ENCODE data around the gene EIF3A.
"Not testable (repeated sequence)": the region's sequence is repeated elsewhere in the genome, so short reads cannot be mapped to it uniquely, and the experiment has no call there.

EIF3A gene

GRCh38 chr10:119049777-119050176, 30.8 kb downstream of the EIF3A start:
- DNase-seq, result no peak

- DNase-seq, result no peak
Observed at GRCh38 chr10:119049361-119049760, 31.3 kb downstream of the EIF3A start.

DNA sequence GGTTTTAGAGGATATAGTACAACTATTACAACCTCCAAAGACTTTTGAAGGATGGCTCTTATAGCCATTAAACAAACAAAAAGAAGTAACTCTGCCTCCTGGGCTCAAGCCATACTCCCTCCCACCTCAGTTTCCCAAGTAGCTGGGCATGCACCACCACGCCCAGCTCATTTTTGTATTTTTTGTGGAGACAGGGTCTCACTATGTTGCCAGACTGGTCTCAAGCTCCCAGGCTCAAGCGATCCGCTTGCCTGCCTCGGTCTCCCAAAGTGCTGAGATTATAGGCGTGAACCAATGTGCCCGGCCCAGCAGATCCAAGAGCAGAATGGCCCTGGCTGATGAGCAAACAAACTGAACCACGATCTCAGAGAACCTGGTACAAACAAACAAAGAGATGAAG, 35.1 kb downstream of the EIF3A start:
- no peak for DNase-seq

DNA sequence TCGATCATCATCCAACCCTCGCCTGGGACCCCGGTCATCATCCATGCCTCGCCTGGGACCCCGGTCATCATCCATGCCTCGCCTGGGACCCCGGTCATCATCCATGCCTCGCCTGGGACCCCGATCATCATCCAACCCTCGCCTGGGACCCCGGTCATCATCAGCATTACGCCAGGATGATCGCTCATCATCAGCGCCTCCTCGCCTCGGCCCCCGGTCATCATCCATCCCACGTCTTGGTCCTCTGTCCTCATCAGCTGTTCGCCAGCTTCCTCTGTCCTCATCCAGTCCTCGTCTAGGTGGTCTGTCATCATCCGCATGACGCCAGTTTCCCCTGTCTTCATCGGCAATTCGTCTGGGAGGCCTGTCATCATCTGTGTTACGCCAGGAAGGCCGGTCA, 38.4 kb downstream of the EIF3A start:
- no peak for DNase-seq

GRCh38 chr10:119041326-119041725, 39.3 kb downstream of the EIF3A start:
- no peak for DNase-seq

DNA sequence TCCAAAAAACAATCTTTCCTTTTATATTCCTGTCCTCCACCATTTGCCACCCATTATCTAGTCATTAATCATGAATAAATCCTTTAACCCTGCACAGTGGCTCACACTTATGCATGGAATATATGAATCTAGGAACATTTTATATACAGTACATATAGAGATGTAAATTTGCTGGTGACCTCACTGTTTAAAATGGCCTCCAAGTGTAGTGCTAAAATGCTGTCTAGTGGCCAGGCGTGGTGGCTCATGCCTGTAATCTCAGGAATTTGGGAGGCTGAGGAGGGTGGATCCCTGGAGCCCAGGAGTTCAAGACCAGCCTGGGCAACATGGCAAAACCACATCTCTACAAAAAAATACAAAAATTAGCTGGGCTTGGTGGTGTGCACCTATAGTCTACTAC, 41.5 kb downstream of the EIF3A start:
- DNase-seq, result no peak

DNA sequence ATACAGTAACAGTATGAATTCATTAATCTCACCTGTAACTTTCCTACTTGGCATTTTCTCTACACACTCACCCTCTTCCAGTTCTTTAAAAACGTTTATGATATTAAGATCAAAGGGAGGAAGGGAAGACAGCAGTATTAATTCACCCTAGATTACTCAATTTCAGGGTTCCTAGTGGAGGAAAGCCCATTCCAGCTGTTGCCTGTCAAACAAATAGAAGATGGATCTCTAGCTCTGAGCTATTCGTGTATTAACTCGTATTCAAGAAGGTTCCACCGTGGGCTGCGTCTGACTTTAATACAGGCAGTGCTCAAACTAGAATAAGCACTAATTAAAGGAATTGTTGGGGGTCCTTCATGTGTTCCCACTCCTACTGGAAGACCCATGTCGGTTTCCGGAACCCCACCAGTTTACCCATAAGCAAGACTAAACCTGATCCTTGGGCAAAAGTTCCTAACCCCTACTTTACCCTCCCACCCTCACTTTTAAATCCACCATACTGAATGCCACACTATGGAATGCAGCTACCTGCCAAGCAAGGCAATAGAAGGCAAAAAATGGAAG, 49.0 kb downstream of the EIF3A start:
- DNase-seq, result no peak

DNA sequence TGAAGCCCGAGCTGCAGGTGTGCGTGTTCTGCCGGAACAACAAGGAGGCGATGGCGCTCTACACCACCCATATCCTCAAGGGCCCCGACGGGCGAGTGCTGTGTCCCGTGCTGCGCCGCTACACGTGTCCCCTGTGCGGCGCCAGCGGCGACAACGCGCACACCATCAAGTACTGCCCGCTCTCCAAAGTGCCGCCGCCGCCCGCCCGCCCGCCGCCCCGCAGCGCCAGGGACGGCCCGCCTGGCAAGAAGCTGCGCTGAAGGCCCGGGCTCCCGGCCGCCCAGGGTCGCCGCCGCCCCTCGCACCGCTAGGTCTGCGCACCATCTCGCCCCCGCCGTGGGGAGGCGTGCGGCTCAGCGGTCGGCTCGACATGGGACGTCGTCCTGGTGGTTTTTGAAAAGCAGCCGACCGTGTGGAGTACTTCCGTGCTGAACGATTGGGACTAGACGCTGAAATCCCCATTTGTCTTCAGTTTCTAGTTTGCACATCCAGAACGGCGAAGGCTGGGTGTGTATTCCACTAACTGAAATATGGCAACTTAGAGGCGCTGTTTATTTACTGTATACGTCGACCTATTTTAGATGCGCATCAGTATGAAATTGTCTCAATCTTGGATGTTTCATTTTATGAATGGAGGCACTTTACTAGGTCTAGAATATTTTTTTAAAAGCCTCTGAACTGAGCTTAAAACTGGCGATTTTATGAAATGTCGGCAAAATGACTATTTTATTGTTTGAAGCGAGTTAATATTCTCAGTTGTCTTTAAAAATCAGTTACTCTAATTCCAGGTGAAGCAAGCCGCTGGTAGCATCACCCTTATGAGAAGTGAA, 50.0 kb downstream of the EIF3A start:
- DNase-seq, result no peak

DNA sequence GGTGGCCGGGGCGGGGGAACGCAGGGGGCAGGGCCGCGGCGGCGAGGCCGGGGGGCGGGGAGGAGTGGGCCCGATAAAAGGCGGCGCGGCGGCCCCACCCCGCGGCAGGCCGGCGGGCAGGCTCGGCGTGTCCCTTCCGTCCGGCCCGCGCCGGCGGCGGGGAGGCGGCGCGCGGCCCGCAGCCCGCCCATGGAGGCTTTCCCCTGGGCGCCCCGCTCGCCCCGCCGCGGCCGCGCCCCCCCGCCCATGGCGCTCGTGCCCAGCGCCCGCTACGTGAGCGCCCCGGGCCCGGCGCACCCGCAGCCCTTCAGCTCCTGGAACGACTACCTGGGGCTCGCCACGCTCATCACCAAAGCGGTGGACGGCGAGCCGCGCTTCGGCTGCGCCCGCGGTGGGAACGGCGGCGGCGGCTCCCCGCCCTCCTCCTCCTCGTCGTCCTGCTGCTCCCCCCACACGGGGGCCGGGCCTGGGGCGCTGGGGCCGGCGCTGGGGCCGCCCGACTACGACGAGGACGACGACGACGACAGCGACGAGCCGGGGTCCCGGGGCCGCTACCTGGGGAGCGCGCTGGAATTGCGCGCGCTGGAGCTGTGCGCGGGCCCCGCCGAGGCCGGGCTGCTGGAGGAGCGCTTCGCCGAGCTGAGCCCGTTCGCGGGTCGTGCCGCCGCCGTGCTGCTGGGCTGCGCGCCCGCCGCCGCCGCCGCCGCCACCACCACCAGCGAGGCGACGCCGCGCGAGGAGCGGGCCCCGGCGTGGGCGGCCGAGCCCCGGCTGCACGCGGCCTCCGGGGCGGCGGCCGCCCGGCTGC, 50.8 kb downstream of the EIF3A start, which contains the start of gene NANOS1:
Gene NANOS1 (plus strand): TSS at position 102 of the 808 bp plus-strand sequence. CDS start 88 bp downstream, at position 190.
- no peak for DNase-seq

GRCh38 chr10:119028900-119029612, 51.6 kb downstream of the EIF3A start:
- no peak for DNase-seq

DNA sequence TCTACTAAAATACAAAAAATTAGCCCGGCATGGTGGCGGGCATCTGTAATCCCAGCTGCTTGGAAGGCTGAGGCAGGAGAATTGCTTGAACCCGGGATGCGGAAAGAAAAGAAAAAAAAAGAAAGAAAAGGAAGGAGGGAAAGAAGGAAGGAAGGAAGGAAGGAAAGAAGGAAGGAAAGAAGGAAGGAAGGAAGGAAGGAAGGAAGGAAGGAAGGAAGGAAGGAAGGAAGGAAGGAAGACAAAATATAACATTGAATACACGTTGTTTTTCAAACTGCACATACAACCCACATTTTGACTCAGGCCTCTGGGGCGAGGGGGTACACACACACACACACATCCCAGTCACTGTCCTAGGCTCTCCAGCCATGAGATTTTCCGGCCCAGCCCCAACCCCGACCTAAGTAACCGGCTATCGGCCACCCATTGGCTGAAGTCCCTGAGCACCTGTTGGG, 52.1 kb downstream of the EIF3A start:
- DNase-seq, result not testable (repeated sequence)

DNA sequence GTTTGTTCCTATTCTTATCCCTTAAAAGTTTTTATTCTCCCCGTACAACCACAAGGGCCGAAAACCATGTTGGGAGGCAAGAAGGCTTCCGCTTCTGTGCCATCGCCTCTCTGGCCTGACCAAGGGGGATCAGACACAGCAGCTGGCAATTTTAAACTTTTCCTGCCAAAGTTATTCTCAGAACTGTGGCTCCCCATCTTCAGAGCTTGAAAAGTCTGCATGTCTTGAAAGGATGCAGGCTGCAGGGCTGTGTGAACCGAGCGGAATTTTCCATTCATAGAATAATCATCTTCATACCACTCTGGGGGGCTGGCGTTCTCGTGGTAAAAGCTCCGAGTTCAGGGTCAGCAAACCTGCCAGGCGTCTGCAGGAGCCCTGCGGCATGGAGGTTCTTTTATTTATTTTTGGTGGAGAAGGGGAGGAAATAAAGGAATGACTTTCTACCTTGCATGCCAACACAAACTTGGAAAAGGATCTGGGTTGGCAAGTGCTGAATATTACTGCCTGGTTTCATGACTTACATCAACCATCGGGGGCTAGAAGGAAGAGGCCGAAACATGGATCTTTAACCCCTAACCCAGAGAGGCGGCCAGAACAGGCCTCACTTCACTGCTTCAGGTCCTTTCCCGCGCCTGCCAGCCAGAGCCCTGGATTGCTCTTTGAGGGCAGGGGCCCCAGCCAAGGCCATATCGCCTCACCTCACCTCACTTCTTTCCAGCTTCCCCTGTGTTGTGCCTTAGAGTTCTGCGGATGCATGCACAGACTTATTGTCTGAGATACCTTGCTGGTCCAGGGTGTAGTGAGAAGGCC, 54.1 kb downstream of the EIF3A start:
- no peak for DNase-seq

DNA sequence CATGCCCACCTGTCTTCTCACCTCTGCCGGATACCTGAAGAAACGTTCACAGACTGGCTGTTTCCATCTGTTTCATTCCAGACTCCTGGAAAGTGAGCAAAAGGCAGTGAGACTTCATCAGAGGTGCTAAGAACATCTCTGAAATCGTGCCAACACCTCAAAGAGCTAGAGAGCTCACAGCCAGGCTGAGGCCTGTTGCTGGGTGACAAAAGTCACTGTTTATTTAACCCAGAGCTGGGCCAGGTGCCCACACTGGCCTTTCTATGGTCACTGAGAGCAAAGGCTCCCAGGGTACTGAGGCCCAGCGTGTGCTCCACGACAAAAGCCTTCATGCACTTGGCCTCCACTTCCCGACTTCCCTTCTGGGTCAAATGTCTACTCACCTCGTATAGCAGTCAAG, 54.8 kb downstream of the EIF3A start:
- DNase-seq, result no peak

DNA sequence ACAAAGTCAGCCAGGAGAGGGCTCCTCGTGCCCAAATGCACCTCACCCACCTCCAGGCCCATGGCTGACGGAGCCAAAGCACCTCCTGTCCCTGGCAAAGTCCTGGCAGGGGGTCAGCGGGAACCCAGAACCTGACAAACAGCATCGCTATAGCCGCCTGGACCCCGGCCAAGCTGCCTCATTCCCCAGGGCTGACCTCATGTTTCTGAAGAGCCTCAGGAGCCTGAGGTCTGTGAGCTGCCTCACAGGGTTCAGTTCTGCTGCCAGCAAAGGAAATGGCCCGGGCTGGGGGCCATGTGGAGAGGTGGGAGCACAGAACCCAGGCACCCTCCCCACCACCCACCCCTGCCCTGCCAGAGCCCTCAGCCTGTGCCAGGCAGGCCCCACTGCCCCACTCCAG, 55.3 kb downstream of the EIF3A start:
- DNase-seq, result no peak

GRCh38 chr10:119024882-119025281, 55.7 kb downstream of the EIF3A start:
- DNase-seq, result no peak

DNA sequence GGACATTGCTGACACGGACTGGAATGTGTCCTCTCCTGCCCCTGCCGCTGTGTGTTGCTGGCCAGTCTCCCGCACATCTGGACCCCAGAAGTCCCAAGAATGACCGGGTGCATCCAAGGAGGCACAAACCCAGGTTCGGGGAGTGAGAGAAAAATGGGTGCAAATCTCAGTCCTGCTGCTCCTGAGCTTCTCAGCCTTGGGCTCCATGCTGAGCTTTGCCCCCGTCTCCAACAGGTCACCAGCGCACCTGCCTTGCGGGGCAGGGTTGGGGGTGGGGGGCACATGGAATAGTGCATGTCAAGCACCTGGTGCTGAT, 57.1 kb downstream of the EIF3A start:
- DNase-seq, result no peak

- no peak for DNase-seq
Observed at GRCh38 chr10:119022846-119023552, 57.6 kb downstream of the EIF3A start.

DNA sequence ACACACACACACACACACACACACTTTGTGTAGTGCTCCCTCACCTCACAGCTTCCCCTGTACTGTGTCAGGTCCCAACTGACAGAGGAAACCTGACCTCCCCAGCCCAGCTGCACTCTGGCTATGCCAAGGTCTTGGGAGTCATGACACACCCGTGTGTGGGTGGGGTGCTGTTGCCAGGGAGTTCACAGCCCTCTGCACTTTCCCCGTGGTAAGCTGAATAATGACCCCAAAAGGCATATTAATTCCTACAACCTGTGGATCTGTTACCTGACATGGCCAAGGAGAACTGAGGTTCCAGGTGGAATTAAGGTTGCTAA, 60.0 kb downstream of the EIF3A start:
- DNase-seq, result no peak

DNA sequence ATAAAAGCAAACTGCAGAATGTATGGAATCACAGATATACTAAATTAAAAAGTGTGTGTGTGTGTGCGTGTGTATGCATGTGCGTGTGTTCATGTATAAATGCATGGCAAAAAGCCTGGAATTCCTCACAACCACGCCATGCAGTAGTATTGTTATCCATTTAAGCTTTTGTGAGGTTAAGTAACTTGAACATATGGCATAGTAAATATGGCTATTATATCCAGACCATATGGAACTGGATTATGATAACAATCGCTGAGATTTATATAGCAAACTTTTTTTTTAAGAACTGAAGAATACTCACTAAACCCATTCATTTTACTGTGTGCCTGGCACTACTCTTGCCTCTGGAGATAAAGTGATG, 73.4 kb downstream of the EIF3A start:
- no peak for DNase-seq

DNA sequence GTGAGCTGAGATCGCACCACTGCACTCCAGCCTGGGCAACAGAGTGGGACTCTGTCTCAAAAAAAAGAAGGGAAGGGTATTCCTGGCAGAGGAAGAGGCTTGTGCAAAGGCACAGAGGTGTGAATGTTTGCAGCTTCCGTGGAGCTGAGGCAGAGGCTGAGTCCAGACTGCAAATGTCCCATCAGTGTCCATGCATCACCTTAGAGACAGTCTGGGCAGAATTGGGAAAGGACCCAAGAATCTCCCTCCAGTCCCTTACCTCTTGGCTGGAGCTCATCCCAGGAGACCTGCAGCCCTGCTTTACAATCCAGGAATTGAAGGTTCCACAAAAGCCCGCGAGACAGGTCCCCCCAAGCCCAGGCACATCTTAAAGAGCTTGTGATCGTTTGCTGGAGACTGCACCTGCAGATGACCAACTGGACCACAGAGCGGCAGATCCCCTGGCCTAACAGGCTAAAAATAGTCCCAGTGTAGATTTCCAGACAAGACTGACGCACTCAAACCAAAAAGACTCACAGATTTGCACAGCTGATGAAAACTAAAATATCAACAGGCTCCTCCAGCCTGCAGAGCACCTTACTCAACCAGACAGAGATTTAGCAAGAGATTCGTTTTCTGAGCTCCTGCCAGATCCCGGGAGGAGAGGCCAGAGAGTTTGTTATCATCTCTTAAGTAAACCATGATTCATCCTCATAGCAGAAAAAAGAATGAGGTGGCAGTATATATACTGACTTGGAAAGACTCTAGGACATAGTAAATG, 74.0 kb downstream of the EIF3A start:
- no peak for DNase-seq
